GM21717 (cell line): Measurements from ENCODE around the gene NDUFS3.

Source experiments
- ATAC-seq: cut with Tn5 transposase; IDR thresholded peaks from one replicate; pipeline ENCODE4 v1.9.1; 2021; ENCODE audit warnings: mild to moderate bottlenecking, moderate library complexity; ENCODE audit not compliant: unreplicated experiment

Gene NDUFS3

GRCh38 chr11:47628026-47628425 is 49.2 kb downstream of the NDUFS3 start:
- no peak for ATAC-seq

GRCh38 chr11:47631473-47631872 is 52.6 kb downstream of the NDUFS3 start:
- no peak for ATAC-seq
